Activated B cell treated with CpG ODN at 0.5 μM for 24 hours (primary cell): ENCODE results near the gene PVR. TPM values are rescaled to one million over a fixed set of nuclear protein-coding genes. Genes with fewer than 3 reads are reported as not detected.

Source experiments
- ATAC-seq: fragments of 200-7000 bp; cut with Tn5 transposase; one replicate; pipeline ENCODE4 v1.10.0; 2021; ENCODE audit warnings: low read depth, mild to moderate bottlenecking, moderate library complexity
- CTCF ChIA-PET: fragments of 350-600 bp; sonication (Branson Sonifier 250); formaldehyde crosslinking; loops from one replicate; lab custom pipeline; 2021; ENCODE audit warnings: antibody characterized with exemption; lab: Charles Lee
- POLR2A ChIA-PET: fragments of 350-600 bp; sonication (Branson Sonifier 250); formaldehyde crosslinking; loops from one replicate; lab custom pipeline; 2021; ENCODE audit warnings: antibody characterized with exemption; lab: Charles Lee
- DNase-seq: peaks from one replicate; pipeline ENCODE4 v3.0.0; 2022
- H3K27ac Mint-ChIP-seq: one replicate; pipeline ENCODE4 v1.8.0; 2020; ENCODE audit warnings: mixed read lengths
- H3K27me3 Mint-ChIP-seq: one replicate; pipeline ENCODE4 v1.8.0; 2021; ENCODE audit warnings: mixed read lengths
- H3K36me3 Mint-ChIP-seq: one replicate; pipeline ENCODE4 v1.8.0; 2021; ENCODE audit warnings: low read depth, mixed read lengths
- H3K4me1 Mint-ChIP-seq: one replicate; pipeline ENCODE4 v1.8.0; 2021; ENCODE audit warnings: mixed read lengths
- H3K4me3 Mint-ChIP-seq: one replicate; pipeline ENCODE4 v1.8.0; 2020; ENCODE audit warnings: mild to moderate bottlenecking, mixed read lengths
- H3K9me3 Mint-ChIP-seq: one replicate; pipeline ENCODE4 v1.8.0; 2020; ENCODE audit warnings: mixed read lengths
- CTCF ChIP-seq: fragments of 200-600 bp; IDR thresholded peaks from one replicate; pipeline ENCODE4 v1.8.0; 2022; ENCODE audit warnings: antibody characterized with exemption, mild to moderate bottlenecking
- intact Hi-C: fragments of 100-400 bp; cut with micrococcal nuclease; formaldehyde crosslinking; loops from one replicate; pipeline ENCODE4 v1.15.1; 2024
- total RNA-seq: library from RNA; stranded (reverse); gene quantifications from 2 replicates; pipeline ENCODE4 v1.2.3, GENCODE V29; 2022

The PVR gene
- total RNA-seq, 1 donor from 2014 or later: not detected

DNA sequence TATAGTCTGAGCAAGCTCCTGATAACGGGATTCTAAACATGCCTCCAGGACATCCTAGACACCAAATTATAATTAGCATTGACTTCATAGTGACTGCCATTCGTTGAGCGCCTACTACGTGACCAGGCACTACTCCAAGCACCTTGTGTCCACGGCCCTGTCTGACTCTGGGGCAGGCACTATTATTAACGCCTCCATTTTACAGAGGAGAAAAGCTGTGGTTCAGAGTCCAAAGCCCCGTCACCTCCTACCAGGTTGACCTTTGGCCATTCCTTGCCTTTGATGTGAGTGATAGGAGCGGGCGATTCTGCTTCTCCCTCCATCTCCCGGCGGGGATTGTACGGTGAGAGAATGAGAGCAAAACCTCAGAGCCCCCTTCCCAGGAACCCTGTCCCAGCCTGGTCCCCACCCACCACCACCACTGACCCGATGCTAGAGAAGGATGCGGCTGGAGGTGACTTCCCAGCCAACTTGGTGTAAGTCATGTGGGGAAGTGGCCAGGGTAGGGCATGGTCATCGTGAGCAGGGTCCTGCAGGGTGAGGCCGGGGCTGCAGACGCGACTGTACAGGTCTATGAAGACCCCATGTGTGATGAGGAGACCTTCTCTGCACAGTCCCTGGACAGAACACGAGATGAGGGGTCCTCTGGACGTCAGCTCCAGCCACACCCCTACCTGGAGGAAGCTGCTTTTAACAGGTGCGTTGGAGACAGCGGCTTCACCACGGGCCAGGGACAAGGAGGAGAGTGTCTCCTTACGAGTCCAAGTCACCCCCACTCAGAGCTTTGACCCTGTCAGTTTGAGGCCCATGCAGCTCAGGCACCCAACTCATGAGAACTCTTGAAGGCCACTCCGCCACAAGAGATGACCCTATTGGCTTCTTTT, 30.2 kb upstream of the PVR start, which contains the start of gene IGSF23:
Gene IGSF23, plus strand, starts transcription at position 269 of the 884 bp plus-strand sequence. Its CDS starts 83 bp downstream, at position 352.
- ChIA-PET POLR2A (no interaction called here), CTCF (interaction anchor here (1.3 kb wide), 1 partner anchor 41 kb away, joined by 3 read pairs; no protein-coding TSS in a partner anchor)
- no peak for TF ChIP-seq CTCF
- no peak for DNase-seq
- Mint-ChIP-seq H3K4me1 (no peaks in the 10 kb centered on the region), H3K27ac (no peak within 1 kb of the TSS), H3K27me3 (peaks cover 7% of the 10 kb centered on the region), H3K9me3 (no peaks in the 10 kb centered on the region), H3K4me3 (no peak within 1 kb of the TSS), H3K36me3 (no peaks in the 10 kb centered on the region)
- intact Hi-C loops: no loop called here
- no peak for ATAC-seq

DNA sequence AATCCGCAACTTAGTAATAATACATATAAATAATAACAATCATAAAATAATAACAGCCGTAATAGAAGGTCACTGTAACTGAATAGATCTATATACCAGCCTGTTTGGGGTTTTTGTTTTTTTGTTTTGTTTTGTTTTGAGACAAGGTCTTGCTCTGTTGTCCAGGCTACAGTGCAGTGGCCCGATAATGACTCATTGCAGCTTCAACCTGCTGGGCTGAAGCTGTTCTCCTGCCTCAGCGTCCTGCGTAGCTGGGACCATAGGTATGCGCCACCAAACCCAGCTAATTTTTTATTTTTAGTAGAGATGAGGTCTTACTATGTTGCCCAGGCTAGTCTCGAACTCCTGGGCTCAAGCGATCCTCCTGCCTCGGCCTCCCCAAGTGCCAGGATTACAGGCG, 29.4 kb upstream of the PVR start:
- H3K27ac Mint-ChIP-seq: no peak overlapping the region
- TF ChIP-seq CTCF: no peak
- H3K4me1 Mint-ChIP-seq: no peaks in the 10 kb centered on the region
- DNase-seq (no peak), ATAC-seq (no peak)
- ChIA-PET CTCF (no interaction called here), POLR2A (no interaction called here)
- H3K27me3 Mint-ChIP-seq: peaks cover 4% of the 10 kb centered on the region
- H3K36me3 Mint-ChIP-seq: no peaks in the 10 kb centered on the region
- H3K9me3 Mint-ChIP-seq: no peaks in the 10 kb centered on the region
- H3K4me3 Mint-ChIP-seq: no peak overlapping the region
- intact Hi-C loops: no loop called here

- ATAC-seq (no peak), DNase-seq (no peak)
- H3K9me3 Mint-ChIP-seq: no peaks in the 10 kb centered on the region
- H3K27me3 Mint-ChIP-seq: peaks cover 4% of the 10 kb centered on the region
- H3K4me3 Mint-ChIP-seq: no peak overlapping the region
- H3K36me3 Mint-ChIP-seq: no peaks in the 10 kb centered on the region
- ChIA-PET POLR2A (no interaction called here), CTCF (no interaction called here)
- no peak for TF ChIP-seq CTCF
- no peaks in the 10 kb centered on the region for H3K4me1 Mint-ChIP-seq
- no peak overlapping the region for H3K27ac Mint-ChIP-seq
- intact Hi-C loops: no loop called here
Observed at GRCh38 chr19:44615863-44616247, 27.9 kb upstream of the PVR start.

GRCh38 chr19:44617110-44617880, 26.4 kb upstream of the PVR start:
- POLR2A ChIA-PET: no interaction called here
- no peaks in the 10 kb centered on the region for H3K36me3 Mint-ChIP-seq
- DNase-seq: no peak
- no peak for TF ChIP-seq CTCF
- no peaks in the 10 kb centered on the region for H3K9me3 Mint-ChIP-seq
- H3K4me3 Mint-ChIP-seq: no peak overlapping the region
- no peak for ATAC-seq
- intact Hi-C loops: no loop called here
- CTCF ChIA-PET: no interaction called here
- H3K4me1 Mint-ChIP-seq: no peaks in the 10 kb centered on the region
- peaks cover 6% of the 10 kb centered on the region for H3K27me3 Mint-ChIP-seq
- no peak overlapping the region for H3K27ac Mint-ChIP-seq
